CD4-positive, alpha-beta T cell (primary cell): Measurements from ENCODE around the gene KCNJ4. TPM values are rescaled to one million over a fixed set of nuclear protein-coding genes. Genes with fewer than 3 reads are reported as not detected.

Source experiments
- ATAC-seq: fragments of 200-7000 bp; cut with Tn5 transposase; one replicate; pipeline ENCODE4 v1.10.0; 2022; ENCODE audit warnings: mild to moderate bottlenecking; ENCODE audit not compliant: poor library complexity
- CTCF ChIA-PET: fragments of 350-600 bp; sonication (Branson Sonifier 250); formaldehyde crosslinking; loops from one replicate; lab custom pipeline; 2021; ENCODE audit warnings: antibody characterized with exemption, inconsistent platforms; lab: Charles Lee
- POLR2A ChIA-PET: fragments of 350-600 bp; sonication (Branson Sonifier 250); formaldehyde crosslinking; loops from one replicate; lab custom pipeline; 2021; ENCODE audit warnings: antibody characterized with exemption, inconsistent platforms; lab: Charles Lee
- DNase-seq, 14 experiments: peaks; one replicate each; pipeline ENCODE4 v3.0.0-alpha.2; 2013 to 2020; ENCODE audit warnings: mixed read lengths in 2 of 14
- H3K27ac ChIP-seq, 2 donors: one replicate each; pipeline versions ENCODE4 v1.5.1 to v1.7.0; 2013; ENCODE audit warnings: low read length in 2 of 2, low read depth in 1 of 2, mild to moderate bottlenecking in 1 of 2
- H3K27me3 ChIP-seq, 2 experiments: 1 replicate in 1 of 2; 2 replicates in 1 of 2; pipeline versions ENCODE4 v1.6.1 to v1.7.0; 2013; ENCODE audit warnings: low read length in 2 of 2, control low read depth in 1 of 2, mild to moderate bottlenecking in 1 of 2, moderate library complexity in 1 of 2; ENCODE audit not compliant: insufficient read depth in 2 of 2, control insufficient read depth in 1 of 2
- H3K36me3 ChIP-seq: one replicate; pipeline ENCODE4 v1.6.1; 2013; ENCODE audit warnings: low read length, control low read depth; ENCODE audit not compliant: insufficient read depth
- H3K4me1 ChIP-seq: one replicate; pipeline ENCODE4 v1.6.1; 2013; ENCODE audit warnings: low read length, control low read depth; ENCODE audit not compliant: insufficient read depth
- H3K4me3 ChIP-seq: one replicate; pipeline ENCODE4 v1.5.1; 2013; ENCODE audit warnings: mild to moderate bottlenecking, low read length, moderate library complexity
- H3K9me3 ChIP-seq, 2 experiments: 1 replicate in 1 of 2; 2 replicates in 1 of 2; pipeline versions ENCODE4 v1.6.1 to v1.7.0; 2013; ENCODE audit warnings: low read length in 2 of 2, mild to moderate bottlenecking in 2 of 2, control low read depth in 1 of 2, moderate library complexity in 1 of 2; ENCODE audit not compliant: control insufficient read depth in 1 of 2, insufficient read depth in 1 of 2
- H3K27ac Mint-ChIP-seq: one replicate; pipeline ENCODE4 v1.8.0; 2020; ENCODE audit warnings: mixed read lengths
- H3K27me3 Mint-ChIP-seq: one replicate; pipeline ENCODE4 v1.8.0; 2021; ENCODE audit warnings: mixed read lengths
- H3K36me3 Mint-ChIP-seq: one replicate; pipeline ENCODE4 v1.8.0; 2021; ENCODE audit warnings: low read depth, mixed read lengths
- H3K4me1 Mint-ChIP-seq: one replicate; pipeline ENCODE4 v1.8.0; 2021; ENCODE audit warnings: low read depth, mixed read lengths
- H3K4me3 Mint-ChIP-seq: one replicate; pipeline ENCODE4 v1.8.0; 2020; ENCODE audit warnings: mild to moderate bottlenecking, mixed read lengths
- H3K9me3 Mint-ChIP-seq: one replicate; pipeline ENCODE4 v1.8.0; 2020; ENCODE audit warnings: mixed read lengths
- CTCF ChIP-seq: fragments of 200-600 bp; IDR thresholded peaks from one replicate; pipeline ENCODE4 v1.8.0; 2022; ENCODE audit warnings: antibody characterized with exemption, mild to moderate bottlenecking
- intact Hi-C, 2 experiments: fragments of 100-400 bp; cut with DNase I in 1 of 2; cut with micrococcal nuclease in 1 of 2; formaldehyde crosslinking; loops; one replicate each; pipeline versions ENCODE4 v1.15.1 to v1.9.0; 2023 to 2025; cut with DNase I, micrococcal nuclease
- total RNA-seq, 174 experiments: library from RNA in 2 of 174; stranded (reverse) in 2 of 174; gene quantifications; one replicate each; pipeline ENCODE4 v1.2.3 and lab custom pipeline; 2021 to 2026

Gene KCNJ4
- total RNA-seq, 2 experiments from 2014 or later: not detected

DNA sequence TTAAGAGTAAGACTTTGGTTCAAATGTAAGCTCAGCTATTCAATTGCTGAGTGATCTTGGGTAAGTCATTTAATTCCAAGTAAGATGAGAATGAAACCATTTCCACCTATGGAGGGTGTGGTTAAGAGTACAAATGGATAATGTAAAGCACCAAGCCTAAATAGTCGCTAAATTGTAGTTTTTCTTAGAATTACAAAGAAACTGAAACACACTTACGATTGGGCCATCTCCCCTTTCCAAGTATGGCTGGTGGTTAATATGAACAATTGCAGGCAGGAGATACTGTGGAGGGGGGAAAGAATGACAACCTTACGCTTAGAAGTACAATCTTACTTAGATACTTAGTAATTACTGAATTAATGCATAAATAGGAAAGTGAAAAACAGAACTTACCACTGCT, 42.9 kb upstream of the KCNJ4 start:
- TF ChIP-seq CTCF: no peak
- DNase-seq (no peak), ATAC-seq (no peak)
- ChIA-PET CTCF (interaction anchor here (0.6 kb wide), 1 partner anchor 16 kb away, joined by 3 read pairs; no protein-coding TSS in a partner anchor), POLR2A (interaction anchor here (0.9 to 1.4 kb wide), 2 partner anchors 9 to 10 kb away, joined by 3 to 4 read pairs; partner anchors contain the start of gene DDX17)
- Histone ChIP-seq H3K4me3 (no peak overlapping the region), H3K27me3 (no peaks in the 10 kb centered on the region), H3K36me3 (peaks cover 95% of the 10 kb centered on the region), H3K27ac (no peak overlapping the region), H3K9me3 (no peaks in the 10 kb centered on the region), H3K4me1 (peaks cover 50% of the 10 kb centered on the region)
- no peak overlapping the region for H3K27ac Mint-ChIP-seq
- intact Hi-C loops: no loop called here
- H3K4me3 Mint-ChIP-seq: peak overlapping the region; percentile 4
- H3K9me3 Mint-ChIP-seq: no peaks in the 10 kb centered on the region
- H3K36me3 Mint-ChIP-seq: peaks cover 98% of the 10 kb centered on the region
- peaks cover 71% of the 10 kb centered on the region for H3K4me1 Mint-ChIP-seq
- H3K27me3 Mint-ChIP-seq: no peaks in the 10 kb centered on the region

- Histone ChIP-seq H3K4me1 (peaks cover 43% of the 10 kb centered on the region), H3K9me3 (no peaks in the 10 kb centered on the region), H3K36me3 (peaks cover 98% of the 10 kb centered on the region), H3K27ac (no peak overlapping the region), H3K27me3 (no peaks in the 10 kb centered on the region), H3K4me3 (no peak overlapping the region)
- intact Hi-C loops: no loop called here
- ChIA-PET POLR2A (interaction anchor here (1.0 kb wide), 1 partner anchor 37 kb away, joined by 4 read pairs; no protein-coding TSS in a partner anchor), CTCF (interaction anchor here (1.0 kb wide), 1 partner anchor 9 kb away, joined by 3 read pairs; no protein-coding TSS in a partner anchor)
- ATAC-seq (no peak), DNase-seq (no peak)
- TF ChIP-seq CTCF: no peak
- peaks cover 96% of the 10 kb centered on the region for H3K36me3 Mint-ChIP-seq
- H3K27ac Mint-ChIP-seq: peak overlapping the region; percentile 67
- H3K4me1 Mint-ChIP-seq: peaks cover 62% of the 10 kb centered on the region
- H3K27me3 Mint-ChIP-seq: no peaks in the 10 kb centered on the region
- H3K4me3 Mint-ChIP-seq: no peak overlapping the region
- H3K9me3 Mint-ChIP-seq: no peaks in the 10 kb centered on the region
Measured at GRCh38 chr22:38494939-38495338, 39.9 kb upstream of the KCNJ4 start.

DNA sequence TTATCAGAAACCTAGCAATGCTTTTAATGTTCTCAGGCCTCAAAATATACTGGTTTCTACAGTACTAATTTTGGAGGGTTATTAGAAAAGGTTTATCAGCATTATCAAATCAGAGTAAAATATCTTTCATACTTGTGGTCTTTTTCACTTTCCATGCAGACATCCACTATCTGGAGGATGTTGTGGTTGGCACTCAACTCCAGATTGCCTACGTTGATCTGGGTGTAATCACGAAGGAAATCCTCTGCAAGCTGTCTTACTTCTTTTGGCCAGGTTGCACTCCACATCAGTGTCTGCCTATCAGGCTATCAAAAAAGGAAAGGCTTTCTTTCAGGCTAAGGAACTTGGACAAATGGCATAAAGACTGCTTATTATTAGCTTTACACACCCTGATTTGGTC, 39.5 kb upstream of the KCNJ4 start:
- Histone ChIP-seq H3K27ac (no peak overlapping the region), H3K4me3 (no peak overlapping the region), H3K9me3 (no peaks in the 10 kb centered on the region), H3K36me3 (peaks cover 98% of the 10 kb centered on the region), H3K4me1 (peaks cover 40% of the 10 kb centered on the region), H3K27me3 (no peaks in the 10 kb centered on the region)
- CTCF ChIA-PET: interaction anchor here (1.0 kb wide), 1 partner anchor 10 kb away, joined by 3 read pairs; no protein-coding TSS in a partner anchor
- no peak for TF ChIP-seq CTCF
- intact Hi-C loops: no loop called here
- no peaks in the 10 kb centered on the region for H3K9me3 Mint-ChIP-seq
- H3K27me3 Mint-ChIP-seq: no peaks in the 10 kb centered on the region
- H3K27ac Mint-ChIP-seq: peak overlapping the region; percentile 67
- no peak overlapping the region for H3K4me3 Mint-ChIP-seq
- POLR2A ChIA-PET: interaction anchor here (0.9 to 1.0 kb wide), 2 partner anchors 12 to 37 kb away, joined by 3 to 4 read pairs; no protein-coding TSS in a partner anchor
- ATAC-seq: peak; percentile 52
- peaks cover 63% of the 10 kb centered on the region for H3K4me1 Mint-ChIP-seq
- H3K36me3 Mint-ChIP-seq: peaks cover 96% of the 10 kb centered on the region
- DNase-seq: peak in 1 of 14 experiments; percentile 20
